Measurements from ENCODE around the gene IL32. TPM values are rescaled to one million over a fixed set of nuclear protein-coding genes. Genes with fewer than 3 reads are reported as not detected.
"Not testable (repeated sequence)": the region's sequence is repeated elsewhere in the genome, so short reads cannot be mapped to it uniquely, and the experiment has no call there.

The IL32 gene
- total RNA-seq, 1 donor from 2014 or later = 1.7 TPM

DNA sequence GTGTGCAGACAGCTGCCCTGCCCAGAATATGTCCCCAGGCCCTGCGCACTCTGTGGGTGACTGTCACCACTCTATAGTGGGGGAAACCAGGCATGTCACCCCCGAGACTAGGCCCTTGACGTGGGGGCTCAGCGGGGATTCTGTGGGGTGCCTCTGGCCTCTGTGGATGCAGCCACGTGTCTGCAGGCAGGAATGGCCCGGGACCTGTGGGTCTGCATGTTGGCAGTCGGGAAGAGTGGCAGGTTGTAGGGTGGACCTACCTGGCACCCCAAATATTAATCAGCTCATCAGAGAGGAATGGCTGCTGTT, 954 bp downstream of the IL32 start:
- H3K27ac Mint-ChIP-seq (ENCODE audit: unreplicated experiment) = no peak overlapping the region

GRCh38 chr16:3068487-3068886, 3.0 kb downstream of the IL32 start:
- Mint-ChIP-seq H3K27me3 (ENCODE audit: unreplicated experiment) (peaks cover 6% of the 10 kb centered on the region), H3K4me1 (ENCODE audit: unreplicated experiment) (peaks cover 4% of the 10 kb centered on the region), H3K36me3 (ENCODE audit: low read depth, unreplicated experiment) (peaks cover 9% of the 10 kb centered on the region), H3K4me3 (ENCODE audit: unreplicated experiment) (no peak overlapping the region), H3K27ac (ENCODE audit: unreplicated experiment) (no peak overlapping the region), H3K9me3 (ENCODE audit: unreplicated experiment) (no peaks in the 10 kb centered on the region)
- TF ChIP-seq, protein P1, sequence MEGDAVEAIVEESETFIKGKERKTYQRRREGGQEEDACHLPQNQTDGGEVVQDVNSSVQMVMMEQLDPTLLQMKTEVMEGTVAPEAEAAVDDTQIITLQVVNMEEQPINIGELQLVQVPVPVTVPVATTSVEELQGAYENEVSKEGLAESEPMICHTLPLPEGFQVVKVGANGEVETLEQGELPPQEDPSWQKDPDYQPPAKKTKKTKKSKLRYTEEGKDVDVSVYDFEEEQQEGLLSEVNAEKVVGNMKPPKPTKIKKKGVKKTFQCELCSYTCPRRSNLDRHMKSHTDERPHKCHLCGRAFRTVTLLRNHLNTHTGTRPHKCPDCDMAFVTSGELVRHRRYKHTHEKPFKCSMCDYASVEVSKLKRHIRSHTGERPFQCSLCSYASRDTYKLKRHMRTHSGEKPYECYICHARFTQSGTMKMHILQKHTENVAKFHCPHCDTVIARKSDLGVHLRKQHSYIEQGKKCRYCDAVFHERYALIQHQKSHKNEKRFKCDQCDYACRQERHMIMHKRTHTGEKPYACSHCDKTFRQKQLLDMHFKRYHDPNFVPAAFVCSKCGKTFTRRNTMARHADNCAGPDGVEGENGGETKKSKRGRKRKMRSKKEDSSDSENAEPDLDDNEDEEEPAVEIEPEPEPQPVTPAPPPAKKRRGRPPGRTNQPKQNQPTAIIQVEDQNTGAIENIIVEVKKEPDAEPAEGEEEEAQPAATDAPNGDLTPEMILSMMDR (IDR thresholded peaks at IDR 0.05; ENCODE audit: unreplicated experiment) = no peak
- no peak for DNase-seq (ENCODE audit: low spot score)

More for the DNA sequence above, 954 bp downstream of the IL32 start:
- Mint-ChIP-seq H3K9me3 (ENCODE audit: unreplicated experiment) (no peaks in the 10 kb centered on the region), H3K27me3 (ENCODE audit: unreplicated experiment) (peaks cover 4% of the 10 kb centered on the region), H3K36me3 (ENCODE audit: low read depth, unreplicated experiment) (peaks cover 9% of the 10 kb centered on the region), H3K4me3 (ENCODE audit: unreplicated experiment) (no peak overlapping the region), H3K4me1 (ENCODE audit: unreplicated experiment) (no peaks in the 10 kb centered on the region)
- TF ChIP-seq, protein P1 (IDR thresholded peaks at IDR 0.05; ENCODE audit: unreplicated experiment) = no peak
- DNase-seq (ENCODE audit: low spot score) = no peak

DNA sequence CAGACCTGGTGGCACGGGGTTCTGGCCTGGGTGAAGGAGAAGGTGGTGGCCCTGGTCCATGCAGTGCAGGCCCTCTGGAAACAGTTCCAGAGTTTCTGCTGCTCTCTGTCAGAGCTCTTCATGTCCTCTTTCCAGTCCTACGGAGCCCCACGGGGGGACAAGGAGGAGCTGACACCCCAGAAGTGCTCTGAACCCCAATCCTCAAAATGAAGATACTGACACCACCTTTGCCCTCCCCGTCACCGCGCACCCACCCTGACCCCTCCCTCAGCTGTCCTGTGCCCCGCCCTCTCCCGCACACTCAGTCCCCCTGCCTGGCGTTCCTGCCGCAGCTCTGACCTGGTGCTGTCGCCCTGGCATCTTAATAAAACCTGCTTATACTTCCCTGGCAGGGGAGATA, 3.7 kb downstream of the IL32 start:
- H3K4me3 Mint-ChIP-seq (ENCODE audit: unreplicated experiment); H3K4me1 Mint-ChIP-seq (ENCODE audit: unreplicated experiment); DNase-seq (ENCODE audit: low spot score); H3K27ac Mint-ChIP-seq (ENCODE audit: unreplicated experiment); H3K9me3 Mint-ChIP-seq (ENCODE audit: unreplicated experiment); H3K27me3 Mint-ChIP-seq (ENCODE audit: unreplicated experiment); H3K36me3 Mint-ChIP-seq (ENCODE audit: low read depth, unreplicated experiment): not testable (repeated sequence)

- Mint-ChIP-seq H3K36me3 (ENCODE audit: low read depth, unreplicated experiment) (peaks cover 10% of the 10 kb centered on the region), H3K9me3 (ENCODE audit: unreplicated experiment) (no peaks in the 10 kb centered on the region), H3K4me3 (ENCODE audit: unreplicated experiment) (no peak overlapping the region), H3K27ac (ENCODE audit: unreplicated experiment) (no peak overlapping the region), H3K27me3 (ENCODE audit: unreplicated experiment) (peaks cover 6% of the 10 kb centered on the region), H3K4me1 (ENCODE audit: unreplicated experiment) (peaks cover 13% of the 10 kb centered on the region)
- DNase-seq (ENCODE audit: low spot score) = no peak
- TF ChIP-seq, protein P1 (IDR thresholded peaks at IDR 0.05; ENCODE audit: unreplicated experiment) = no peak
These were observed 5.2 kb downstream of the IL32 start for GRCh38 chr16:3070608-3071111.

DNA sequence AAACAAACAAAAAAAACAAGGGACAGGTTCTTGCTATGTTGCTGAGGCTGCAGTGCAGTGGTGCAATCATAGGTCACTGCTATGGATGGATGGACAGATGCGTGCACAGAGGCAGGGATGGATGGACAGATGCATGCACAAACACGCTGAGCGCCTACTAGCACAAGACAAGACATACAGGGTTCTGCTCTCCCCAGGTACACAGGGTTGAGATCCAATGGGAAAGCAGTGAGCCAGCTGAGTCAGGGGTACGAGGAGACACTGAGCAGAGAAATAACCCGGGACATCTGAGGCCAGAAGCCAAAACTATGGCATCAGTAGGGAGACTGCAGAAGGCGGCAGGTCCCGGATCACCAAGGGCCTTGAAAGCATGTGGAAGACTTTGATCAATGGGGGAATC, 6.2 kb downstream of the IL32 start:
- Mint-ChIP-seq H3K27ac (ENCODE audit: unreplicated experiment) (no peak overlapping the region), H3K27me3 (ENCODE audit: unreplicated experiment) (peaks cover 5% of the 10 kb centered on the region), H3K4me1 (ENCODE audit: unreplicated experiment) (peaks cover 13% of the 10 kb centered on the region), H3K9me3 (ENCODE audit: unreplicated experiment) (no peaks in the 10 kb centered on the region), H3K4me3 (ENCODE audit: unreplicated experiment) (no peak overlapping the region), H3K36me3 (ENCODE audit: low read depth, unreplicated experiment) (peaks cover 11% of the 10 kb centered on the region)
- TF ChIP-seq, protein P1 (IDR thresholded peaks at IDR 0.05; ENCODE audit: unreplicated experiment) = no peak
- no peak for DNase-seq (ENCODE audit: low spot score)

- not testable (repeated sequence) for H3K9me3 Mint-ChIP-seq (ENCODE audit: unreplicated experiment); DNase-seq (ENCODE audit: low spot score); H3K4me3 Mint-ChIP-seq (ENCODE audit: unreplicated experiment); H3K27ac Mint-ChIP-seq (ENCODE audit: unreplicated experiment); H3K27me3 Mint-ChIP-seq (ENCODE audit: unreplicated experiment)
- H3K36me3 Mint-ChIP-seq (ENCODE audit: low read depth, unreplicated experiment) = peaks cover 16% of the 10 kb centered on the region
- peaks cover 13% of the 10 kb centered on the region for H3K4me1 Mint-ChIP-seq (ENCODE audit: unreplicated experiment)
These were observed 6.7 kb downstream of the IL32 start for GRCh38 chr16:3072148-3072547.

DNA sequence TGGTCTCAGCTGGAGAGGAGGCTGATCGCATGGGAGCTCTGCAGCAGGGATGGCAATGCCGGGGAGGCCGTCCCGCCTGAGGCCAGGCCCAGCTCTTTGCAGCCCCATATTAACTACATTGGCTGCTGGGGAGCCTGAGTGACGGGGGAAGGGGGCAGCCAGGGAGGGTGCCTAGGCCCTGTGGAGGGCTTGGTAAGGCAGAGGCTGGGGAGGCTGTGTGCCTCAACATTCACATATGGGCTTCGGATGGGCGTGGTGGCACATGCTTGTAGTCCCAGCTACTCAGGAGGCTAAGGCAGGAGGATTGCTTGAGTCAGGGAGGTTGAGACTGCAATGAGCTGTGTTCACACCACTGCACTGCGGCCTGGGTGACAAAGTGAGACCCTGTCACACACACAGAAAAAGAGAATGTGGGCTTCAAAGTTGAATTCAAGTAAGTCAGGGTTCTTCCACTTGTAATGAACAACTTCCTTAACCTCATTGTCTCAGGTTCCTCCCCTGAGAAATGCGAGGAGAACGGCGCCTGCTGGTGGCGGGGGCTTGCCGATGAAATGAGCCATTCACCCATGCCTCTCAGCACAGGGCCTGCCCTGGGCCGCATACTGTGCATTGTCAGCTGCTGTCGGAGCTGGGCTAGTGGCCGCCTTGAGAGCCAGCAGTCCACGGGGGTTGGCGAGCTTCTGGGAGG, 7.3 kb downstream of the IL32 start:
- not testable (repeated sequence) for H3K4me3 Mint-ChIP-seq (ENCODE audit: unreplicated experiment); H3K27me3 Mint-ChIP-seq (ENCODE audit: unreplicated experiment); H3K9me3 Mint-ChIP-seq (ENCODE audit: unreplicated experiment); DNase-seq (ENCODE audit: low spot score); H3K27ac Mint-ChIP-seq (ENCODE audit: unreplicated experiment)
- Mint-ChIP-seq H3K36me3 (ENCODE audit: low read depth, unreplicated experiment) (peaks cover 19% of the 10 kb centered on the region), H3K4me1 (ENCODE audit: unreplicated experiment) (peaks cover 13% of the 10 kb centered on the region)

All from endothelial cell (in vitro differentiated cells).